A172 (cell line): ENCODE measurements around the gene PTPRB. TPM values are rescaled to one million over a fixed set of nuclear protein-coding genes. Genes with fewer than 3 reads are reported as not detected.

Experiments used
- DNase-seq: peaks from one replicate; pipeline ENCODE4 v3.0.0-alpha.2; 2015; ENCODE audit warnings: low spot score
- total RNA-seq: library from RNA; depleted of rRNA; stranded (reverse); fragments of >200 nt; shearing (Covaris generic); gene quantifications from 2 replicates; pipeline ENCODE4 v1.2.3, GENCODE V29; 2014

Gene PTPRB
- total RNA-seq, 1 experiment from 2014 or later: 3.5 TPM

DNA sequence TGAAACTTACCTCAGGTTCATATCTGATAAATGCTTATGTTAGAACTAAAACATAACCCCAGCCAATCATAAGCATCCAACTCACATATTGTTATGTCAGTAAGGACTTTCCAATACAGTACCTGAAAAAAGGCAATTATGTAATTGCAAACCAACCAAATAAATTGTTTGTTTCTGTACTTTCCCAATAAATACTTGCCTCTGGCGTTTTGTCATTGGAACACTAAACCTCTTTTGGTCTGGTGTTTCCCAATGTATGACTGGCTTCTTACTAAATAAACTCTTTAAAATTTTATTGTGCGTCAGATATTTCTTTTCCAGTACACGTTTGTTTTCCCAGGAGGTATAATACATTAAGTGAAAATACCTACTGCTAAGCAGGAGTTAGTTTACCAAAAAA, 6.7 kb upstream of the PTPRB start:
- no peak for DNase-seq

DNA sequence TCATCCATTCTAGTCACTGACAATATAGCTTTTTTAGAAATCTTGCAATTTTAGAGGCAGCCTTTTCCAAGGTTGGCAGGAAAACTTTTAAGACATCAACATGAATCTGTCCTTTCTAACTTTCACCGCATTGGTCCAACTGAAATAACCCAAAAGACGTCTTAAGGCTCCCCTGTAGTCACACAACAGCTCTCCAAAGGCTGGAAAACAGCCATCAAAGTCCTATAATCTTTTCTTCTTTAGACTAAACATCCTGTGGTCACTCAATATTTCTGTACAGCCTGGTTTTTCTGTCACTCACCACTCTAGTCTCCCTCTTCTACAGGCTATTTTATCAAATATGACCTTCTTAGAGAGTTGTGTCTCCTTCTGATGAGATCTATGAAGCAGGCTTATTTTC, 4.5 kb upstream of the PTPRB start:
- no peak for DNase-seq

DNA sequence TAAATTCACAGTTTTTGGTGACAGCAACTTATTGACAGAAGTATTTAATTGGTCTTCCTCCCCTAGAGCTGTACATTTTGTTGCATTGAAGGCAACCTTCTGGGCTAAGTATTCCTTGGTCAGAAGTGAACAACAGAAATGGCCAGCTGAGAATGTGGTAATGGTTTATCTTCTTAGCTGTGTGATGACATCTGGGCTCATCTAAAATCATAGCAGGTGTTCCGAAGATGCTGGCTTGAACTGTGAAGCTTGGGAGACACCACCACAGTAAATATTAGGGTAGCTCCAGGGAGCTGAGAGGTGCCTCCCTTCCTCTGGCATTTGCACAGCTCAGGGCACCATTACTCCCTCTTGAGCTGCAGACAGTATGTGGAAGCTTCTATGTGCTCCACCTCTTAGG, 3.7 kb upstream of the PTPRB start:
- no peak for DNase-seq

DNA sequence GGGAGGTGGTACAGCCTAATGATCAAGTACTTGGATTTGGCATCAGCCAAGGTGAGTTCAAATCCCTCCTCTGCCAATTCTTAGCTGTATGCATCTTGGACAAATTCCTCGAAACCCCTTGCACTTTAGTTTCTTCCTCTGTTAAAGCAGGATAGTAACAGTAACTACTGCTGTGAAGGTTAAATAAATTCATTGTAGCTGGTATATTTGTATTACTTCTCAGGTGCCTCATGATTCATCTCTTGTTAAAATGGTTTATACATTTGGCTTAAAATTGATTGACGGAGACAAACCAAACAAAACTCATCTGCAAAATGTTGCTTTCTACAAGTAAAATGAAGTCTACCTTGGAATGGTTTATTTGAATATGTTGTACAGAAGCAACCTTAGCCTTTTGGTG, 2.3 kb upstream of the PTPRB start:
- no peak for DNase-seq

DNA sequence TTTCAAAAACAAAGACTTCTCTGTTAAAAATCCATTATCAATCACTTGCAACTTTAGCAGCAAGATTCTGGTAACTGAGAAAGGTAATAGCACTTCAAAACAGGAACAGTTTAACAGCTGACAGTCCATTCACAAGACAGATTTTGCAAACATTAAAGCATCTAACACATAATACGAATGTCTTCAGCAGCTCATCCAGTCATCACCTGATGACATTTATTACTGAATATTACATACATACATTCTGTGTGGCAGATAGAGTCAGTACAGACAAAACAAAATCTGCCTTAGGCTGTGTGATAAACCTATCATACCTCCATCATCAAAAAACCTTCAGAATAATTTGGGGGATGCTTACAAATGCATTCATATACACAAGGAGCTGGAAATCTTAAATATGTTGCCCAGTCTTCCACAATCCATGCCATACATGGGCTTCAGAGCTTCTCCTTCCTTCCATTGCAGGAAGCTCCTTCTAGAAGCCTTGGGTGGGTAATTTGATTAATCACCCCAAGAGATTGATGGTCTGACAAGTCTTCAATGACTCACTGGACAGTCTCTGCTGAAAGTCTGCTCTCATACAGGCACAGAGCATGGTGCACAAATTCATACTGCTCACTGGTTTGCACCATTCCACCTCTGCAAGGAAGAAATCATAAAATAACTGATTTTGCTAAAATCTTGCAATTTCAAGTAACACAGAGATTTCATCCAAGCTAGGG, 1.6 kb upstream of the PTPRB start:
- DNase-seq: peak; percentile 35

DNA sequence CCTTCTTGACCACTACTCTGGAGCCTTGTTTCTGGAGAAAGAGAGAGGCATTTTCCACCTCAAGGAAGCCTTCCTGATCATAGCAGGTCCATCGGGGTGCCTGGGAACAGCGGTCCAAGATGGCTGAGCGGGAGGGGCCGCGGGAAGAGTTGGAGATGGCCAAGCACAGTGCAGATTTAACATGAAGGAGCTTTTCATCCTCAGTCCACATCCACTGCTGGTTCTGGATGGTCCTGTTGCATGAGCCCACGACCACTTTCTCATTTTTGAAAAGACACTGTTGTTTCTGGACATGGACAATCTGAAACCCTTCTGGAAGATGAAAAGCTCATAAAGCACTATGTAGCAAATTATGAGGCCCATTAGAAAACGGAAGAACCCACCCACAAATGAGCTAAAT, 1.5 kb downstream of the PTPRB start:
- no peak for DNase-seq

DNA sequence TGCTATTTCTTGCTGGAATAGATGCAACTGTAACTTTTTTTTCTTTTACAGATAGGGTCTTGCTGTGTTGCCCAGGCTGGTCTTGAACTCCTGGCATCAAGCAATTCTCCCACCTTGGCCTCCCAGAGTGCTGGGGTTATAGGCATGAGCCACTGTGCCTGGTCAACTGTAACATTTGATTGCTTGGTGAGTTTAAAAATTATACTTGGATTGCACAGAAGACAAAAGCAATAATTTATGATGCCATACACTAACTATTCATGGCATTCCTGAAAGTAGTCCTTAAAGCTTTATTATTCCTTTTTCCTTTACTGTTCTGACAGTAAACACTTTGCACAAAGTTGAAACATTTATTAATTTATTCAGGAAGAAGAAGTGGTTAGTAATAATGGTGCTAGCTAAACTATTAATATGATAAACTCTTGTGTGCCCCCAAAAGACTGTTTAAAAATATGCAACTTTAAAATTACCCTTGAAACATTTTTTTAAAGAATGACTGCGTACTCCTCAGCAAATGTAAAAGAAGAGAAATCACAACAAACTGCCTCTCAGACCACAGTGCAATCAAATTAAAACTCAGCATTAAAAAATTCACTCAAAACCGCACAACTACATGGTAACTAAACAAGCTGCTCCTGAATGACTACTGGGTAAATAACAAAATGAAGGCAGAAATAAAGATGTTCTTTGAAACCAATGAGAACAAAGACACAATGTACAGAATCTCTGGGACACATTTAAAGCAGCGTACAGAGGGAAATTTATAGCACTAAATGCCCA, 8.3 kb downstream of the PTPRB start:
- peak; percentile 47 for DNase-seq

DNA sequence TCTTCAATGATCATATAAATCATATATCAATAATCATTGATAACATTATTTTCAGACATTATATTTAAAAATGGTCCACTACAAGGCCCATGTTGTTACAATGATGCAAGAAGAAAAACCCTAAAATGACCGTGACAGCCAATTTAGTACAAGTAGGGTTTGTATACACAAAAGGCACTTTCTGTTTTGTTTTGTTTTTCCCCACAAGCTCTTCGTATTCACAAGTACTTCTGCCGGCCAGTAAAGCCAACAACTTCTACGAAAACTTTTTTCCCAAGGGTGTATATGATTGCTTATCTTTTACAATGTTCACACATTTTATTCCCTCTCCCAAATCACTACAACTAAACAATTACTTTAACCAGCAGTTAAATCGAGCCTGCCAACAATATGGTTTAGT, 9.6 kb downstream of the PTPRB start:
- no peak for DNase-seq

DNA sequence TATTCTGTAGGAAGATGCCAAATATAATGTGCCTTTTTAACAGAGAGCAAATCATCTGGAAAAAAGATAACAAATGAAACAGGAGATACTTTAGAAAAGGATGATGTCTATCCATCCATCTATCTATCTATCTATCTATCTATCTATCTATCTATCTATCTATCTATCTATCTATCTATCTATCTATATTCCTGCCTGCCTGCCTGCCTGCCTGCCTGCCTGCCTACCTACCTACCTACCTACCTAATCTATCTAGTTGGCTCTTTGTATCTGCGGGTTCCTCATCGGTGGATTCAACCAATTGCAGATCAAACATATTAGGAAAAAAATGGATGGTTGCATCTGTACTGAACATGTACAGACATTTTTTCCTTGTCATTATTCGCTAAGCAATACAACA, 11.0 kb downstream of the PTPRB start:
- no peak for DNase-seq

DNA sequence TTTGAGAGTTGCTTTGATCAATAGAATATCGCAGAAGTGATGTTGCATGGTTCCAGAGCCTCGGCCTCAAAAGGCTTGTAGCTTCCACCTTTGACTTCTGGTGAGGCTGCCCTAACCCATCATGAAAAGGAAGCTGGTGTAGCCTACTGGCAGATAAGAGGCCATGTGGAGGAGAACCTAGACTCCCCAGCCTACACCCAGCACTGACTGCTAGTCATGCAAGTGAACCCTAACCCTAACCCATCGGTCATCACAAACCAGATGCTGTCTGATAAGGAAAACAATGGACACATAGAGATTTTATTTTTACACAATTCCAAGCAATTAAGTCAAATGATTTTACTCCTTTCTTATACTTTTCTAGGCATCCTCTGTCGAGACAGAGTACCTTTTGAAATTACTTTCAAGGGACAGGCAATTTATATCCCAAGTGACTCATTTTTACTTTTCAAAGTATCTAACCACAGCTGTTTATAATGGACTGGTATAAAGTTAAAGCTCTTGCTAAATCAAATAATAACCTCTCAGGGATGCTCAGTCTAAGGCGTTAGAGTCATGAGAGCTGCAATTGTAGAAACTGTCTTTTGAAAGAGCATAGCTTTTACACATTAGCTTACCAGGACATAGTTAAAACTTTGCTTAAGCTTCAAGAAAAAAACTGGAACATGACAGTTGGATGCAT, 17.6 kb downstream of the PTPRB start:
- peak; percentile 59 for DNase-seq

DNA sequence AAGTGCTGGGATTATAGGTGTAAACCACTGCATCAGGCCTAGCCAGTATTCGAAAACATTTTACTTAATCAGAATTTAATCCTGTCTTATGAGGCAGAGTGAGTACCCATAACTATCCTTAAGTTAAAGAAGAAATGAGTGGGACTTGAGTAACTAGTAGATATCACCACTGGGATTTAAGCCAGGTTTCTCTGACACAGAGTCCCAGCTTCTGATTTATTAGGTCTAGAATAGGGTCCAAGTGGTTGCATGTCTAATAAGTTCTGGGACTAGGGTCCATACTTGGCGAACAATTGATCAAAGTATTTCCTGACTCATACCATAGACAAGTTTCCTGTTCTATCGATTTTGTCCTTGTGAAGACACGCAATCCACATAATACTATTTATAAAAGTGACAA, 18.9 kb downstream of the PTPRB start:
- DNase-seq: no peak

DNA sequence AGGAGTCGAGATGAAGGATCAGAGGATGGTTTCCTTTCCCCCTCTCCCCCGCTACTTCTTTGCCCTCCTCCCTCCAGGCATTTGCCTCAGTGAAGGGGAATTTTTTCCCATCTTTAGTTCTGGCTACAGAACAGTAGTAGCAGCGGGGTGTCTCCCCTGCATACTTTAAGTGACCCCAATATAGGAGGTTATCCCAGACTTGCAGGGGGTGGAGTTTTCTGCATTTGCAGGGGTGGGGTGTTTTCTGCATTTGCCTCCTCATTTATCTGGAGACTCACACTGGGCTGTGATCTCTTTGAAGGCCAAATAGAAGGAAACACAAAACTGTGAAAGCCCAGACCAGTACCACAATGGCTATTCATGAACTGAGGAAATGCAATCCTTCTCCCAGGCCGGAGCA, 19.8 kb downstream of the PTPRB start:
- no peak for DNase-seq

DNA sequence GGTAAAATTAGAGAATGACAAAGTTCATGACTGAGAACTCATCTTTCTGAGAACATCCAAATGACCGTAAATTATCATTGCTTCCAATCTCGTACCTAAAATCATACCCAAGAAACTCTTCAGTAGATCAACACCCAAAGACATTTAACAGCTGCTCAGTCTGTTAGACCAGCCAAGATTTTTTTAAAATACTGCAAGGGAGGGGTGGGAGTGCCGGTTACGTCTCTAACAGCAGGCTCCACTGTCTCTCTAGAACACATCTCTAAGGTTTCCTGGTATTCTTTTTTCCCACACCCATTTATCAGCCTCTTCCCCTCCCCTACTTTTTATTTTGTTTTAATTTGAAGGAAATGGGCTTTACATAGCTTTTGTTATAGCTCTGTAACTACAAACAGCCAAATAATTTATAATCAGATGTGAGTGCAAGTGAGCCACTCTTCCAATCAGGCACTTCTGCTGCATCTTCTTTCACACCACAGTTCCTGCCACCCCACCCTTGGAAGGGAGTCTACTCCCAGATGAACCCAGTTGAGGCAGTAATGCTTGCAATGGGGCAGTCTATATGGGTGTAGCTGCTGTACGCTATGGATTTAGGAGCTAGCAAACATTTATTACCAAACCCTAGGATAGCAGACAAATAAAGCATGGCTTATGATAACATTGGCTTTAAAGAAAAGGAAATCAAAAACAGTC, 21.9 kb downstream of the PTPRB start:
- no peak for DNase-seq

DNA sequence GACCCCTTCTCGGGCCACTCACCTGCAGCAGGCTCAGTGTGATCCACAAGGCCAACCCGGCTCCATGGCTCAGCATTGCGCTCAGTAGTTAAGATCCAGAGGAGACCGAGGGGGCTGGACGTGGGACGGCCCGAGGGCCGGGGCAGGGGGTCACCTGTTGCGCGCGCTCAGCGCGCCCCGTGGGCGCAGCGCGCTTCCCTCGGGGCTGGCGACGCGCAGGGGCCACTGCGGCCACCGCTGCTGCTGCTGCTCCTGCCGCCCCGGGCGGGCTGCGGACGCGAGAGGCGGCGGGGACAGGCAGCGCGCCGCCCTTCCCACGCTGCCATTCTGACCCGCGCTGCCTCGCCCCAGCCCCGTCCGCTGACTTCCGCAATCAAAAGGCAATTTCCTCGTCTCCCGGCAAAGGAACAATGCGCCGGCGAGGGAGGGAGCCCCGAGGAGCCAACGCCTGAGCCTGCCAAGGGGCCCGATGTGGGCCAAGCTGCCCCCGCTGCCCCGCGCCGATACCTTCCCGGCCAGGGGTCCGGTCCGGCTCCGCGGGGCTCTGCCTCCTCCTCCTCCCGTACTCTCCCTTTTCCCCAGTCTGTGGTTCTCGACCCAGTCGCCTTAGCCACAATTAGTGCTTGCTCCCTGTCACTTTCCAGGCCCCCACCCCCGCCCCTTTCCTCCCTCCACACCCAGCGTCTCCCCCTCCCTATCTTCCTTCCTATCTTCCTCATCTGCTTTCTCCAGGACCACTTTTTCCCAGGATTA, 27.3 kb downstream of the PTPRB start:
- DNase-seq: peak; percentile 15

DNA sequence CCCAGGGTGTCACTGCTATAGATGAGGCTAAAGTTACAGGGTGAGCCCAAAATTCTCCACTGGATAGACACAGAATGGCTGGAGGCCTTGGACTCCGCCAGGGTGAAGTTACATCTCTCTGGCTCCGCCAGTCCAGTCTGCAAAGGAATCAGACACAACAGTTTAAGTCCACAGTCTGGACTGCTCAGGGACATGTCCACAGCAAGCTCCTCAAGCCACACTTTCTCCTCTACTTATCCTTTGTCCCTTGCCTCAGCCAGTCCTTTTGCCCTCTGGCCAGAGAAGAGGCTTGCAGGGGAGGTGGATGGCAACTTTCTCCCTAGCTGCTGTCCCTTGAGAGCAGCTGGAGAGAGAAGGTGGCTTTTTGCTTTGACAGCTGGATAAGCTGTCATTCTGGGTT, 28.0 kb downstream of the PTPRB start:
- DNase-seq: no peak

DNA sequence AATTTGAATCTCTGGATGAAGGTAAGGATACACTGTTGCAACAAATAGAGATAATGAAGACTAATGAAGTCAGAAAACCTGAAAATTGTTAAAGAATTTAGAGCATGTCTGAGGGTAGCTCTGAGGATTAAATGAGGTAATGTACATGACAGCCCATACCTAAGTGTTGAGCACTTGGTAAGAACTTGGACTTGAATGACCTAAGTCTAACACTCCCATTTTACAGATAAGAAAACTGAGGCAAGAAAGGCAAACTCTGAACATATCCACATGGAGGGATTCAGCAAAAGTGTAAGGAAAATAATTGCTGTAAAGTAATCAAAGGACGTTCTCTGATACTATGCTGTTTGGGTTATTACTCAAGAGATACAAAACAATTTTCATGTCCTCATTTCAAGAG, 29.0 kb downstream of the PTPRB start:
- no peak for DNase-seq

DNA sequence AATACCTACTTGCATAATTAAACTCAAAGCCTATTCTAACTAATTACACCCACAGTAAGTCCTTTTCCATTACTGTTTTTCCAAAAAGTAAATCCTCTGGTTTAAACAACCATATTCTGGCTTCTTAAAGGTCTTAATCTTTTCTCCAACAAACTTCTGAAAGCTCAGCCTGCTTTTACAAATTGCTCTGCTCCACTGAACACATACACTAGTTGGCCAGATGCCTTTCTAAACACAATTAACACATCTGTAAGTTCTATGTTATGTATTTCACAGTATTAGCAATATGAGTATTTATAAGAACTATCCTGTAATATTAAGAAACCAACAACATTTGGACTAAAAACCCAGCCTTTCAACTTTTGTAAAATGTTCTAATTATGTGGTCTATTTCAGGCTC, 30.1 kb downstream of the PTPRB start:
- DNase-seq: no peak

DNA sequence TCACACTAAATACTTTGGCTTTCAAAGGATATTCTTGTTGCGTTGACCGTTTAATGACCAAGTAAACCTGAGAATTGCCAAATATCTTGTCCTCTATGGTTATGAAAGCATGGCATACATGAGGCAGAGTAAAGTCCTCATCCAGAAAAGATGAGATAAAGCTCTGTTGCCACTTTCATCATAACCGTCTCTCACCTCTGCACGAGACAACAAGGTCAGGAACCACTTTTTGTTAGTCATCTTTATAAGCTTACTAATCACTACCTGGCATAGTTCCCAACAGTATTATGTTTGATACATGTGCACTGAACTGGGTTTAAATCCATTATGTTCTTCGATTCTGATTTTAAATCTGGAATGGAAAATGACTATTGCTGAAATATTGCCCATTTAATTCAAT, 31.3 kb downstream of the PTPRB start:
- DNase-seq: peak; percentile 16

DNA sequence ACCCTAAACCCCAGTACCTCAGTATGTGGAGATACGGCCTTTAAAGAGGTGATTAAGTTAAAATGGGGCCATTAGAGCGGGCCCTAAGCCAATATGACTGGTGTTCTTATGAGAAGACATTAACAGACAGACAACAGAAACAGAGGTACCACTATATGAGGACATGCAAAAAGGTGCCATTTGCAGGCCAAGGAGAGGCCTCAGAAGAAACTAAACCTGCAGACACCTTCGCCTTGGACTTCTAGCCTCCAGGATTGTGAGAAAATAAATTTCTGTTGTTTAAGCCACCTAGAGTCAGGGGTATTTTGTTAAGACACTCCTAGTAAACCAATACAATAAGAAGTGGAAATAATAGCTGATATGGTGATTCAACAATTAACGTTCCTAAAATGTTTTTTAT, 32.6 kb downstream of the PTPRB start:
- no peak for DNase-seq

DNA sequence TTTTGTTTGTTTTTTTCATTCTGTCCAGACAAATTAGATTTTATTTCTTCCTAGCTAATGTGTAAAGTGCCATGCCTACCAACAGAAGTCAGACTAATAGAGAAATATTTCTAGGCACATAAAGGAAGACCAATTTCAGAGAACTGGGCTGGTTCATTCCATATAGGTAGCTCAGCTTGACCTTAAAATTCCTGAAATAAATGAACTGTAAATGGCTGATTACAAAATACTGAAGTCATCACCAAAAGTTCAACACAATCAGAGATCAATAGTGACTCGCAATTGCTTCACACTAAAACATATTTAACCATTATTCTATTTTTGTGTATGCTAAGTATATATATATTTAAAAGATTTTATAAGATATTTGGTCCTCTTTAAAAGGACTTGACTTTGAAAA, 34.2 kb downstream of the PTPRB start:
- no peak for DNase-seq

DNA sequence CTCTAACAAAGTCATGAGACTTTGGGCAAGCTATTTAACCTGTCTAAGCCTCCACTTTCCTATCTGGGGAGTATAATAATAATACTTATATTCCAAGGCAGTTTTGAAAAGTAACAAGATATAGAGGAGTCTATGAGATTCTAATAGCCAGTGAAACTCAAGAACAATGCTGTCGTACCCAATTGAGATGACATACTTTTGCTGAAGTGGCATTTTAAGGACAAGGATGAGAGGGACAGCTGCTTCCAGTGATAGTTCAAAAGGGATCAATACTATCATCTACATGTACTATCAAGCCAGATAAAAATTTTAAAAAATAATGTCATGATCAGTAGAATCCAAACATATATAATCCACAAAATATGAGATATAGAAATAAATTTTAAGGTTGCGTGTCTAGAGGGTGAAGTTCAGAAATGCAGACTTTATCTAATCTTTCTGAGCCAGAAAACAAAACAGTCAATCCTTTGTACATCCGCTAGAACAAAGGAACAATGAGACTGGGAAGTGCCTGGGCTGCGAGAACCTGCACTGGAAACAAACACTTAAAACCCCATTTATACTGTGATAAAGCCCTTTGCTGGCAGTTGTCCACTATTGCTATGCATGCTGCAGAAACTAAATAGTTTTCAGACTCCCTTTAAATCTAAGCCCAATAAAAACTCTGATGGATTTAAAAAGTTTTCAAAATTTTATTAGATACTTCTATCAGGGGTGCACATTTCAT, 38.6 kb downstream of the PTPRB start:
- DNase-seq: no peak
